WI38 (cell line): ENCODE measurements around the gene KCNK10.

Experiments used
- H3K4me3 ChIP-seq: 2 replicates; pipeline ENCODE4 v1.5.1; 2011; ENCODE audit warnings: low read depth, mild to moderate bottlenecking, control low read depth, low read length
- TF ChIP-seq, protein P1 (sequence below): IDR thresholded peaks from 2 replicates; pipeline ENCODE4 v1.5.1; 2012; ENCODE audit warnings: low read depth, mild to moderate bottlenecking, control low read depth, low read length

Gene KCNK10, protein sequence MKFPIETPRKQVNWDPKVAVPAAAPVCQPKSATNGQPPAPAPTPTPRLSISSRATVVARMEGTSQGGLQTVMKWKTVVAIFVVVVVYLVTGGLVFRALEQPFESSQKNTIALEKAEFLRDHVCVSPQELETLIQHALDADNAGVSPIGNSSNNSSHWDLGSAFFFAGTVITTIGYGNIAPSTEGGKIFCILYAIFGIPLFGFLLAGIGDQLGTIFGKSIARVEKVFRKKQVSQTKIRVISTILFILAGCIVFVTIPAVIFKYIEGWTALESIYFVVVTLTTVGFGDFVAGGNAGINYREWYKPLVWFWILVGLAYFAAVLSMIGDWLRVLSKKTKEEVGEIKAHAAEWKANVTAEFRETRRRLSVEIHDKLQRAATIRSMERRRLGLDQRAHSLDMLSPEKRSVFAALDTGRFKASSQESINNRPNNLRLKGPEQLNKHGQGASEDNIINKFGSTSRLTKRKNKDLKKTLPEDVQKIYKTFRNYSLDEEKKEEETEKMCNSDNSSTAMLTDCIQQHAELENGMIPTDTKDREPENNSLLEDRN

DNA sequence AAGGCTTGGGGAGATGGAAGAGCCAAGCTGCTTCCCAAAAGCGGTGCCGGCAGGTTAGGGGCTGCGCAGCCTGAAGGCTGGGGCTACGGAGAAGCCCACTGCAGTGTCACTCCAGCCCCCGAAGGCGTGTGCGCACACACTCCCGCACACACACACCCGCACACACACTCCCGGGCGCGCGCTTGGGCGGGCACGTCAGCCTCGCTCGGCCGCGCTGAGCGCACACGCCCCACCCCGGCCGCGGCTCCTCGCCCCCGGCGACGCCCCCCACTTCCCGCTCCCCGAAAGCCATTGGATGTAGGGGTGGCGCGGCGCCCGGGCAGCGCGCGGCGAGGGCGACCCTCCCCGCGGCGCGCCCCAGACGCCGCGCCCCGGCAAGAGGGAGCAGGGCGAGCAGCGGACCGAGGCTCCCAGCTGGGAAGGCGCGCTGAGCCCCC lies at the start of gene KCNK10:
Gene KCNK10, minus strand, starts transcription at position 184 of the 437 bp plus-strand sequence. CDS start 471 bp downstream, outside the sequence.
- peak within 1 kb of the TSS; percentile 29 for H3K4me3 ChIP-seq
- TF ChIP-seq, protein P1, sequence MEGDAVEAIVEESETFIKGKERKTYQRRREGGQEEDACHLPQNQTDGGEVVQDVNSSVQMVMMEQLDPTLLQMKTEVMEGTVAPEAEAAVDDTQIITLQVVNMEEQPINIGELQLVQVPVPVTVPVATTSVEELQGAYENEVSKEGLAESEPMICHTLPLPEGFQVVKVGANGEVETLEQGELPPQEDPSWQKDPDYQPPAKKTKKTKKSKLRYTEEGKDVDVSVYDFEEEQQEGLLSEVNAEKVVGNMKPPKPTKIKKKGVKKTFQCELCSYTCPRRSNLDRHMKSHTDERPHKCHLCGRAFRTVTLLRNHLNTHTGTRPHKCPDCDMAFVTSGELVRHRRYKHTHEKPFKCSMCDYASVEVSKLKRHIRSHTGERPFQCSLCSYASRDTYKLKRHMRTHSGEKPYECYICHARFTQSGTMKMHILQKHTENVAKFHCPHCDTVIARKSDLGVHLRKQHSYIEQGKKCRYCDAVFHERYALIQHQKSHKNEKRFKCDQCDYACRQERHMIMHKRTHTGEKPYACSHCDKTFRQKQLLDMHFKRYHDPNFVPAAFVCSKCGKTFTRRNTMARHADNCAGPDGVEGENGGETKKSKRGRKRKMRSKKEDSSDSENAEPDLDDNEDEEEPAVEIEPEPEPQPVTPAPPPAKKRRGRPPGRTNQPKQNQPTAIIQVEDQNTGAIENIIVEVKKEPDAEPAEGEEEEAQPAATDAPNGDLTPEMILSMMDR, result no peak

DNA sequence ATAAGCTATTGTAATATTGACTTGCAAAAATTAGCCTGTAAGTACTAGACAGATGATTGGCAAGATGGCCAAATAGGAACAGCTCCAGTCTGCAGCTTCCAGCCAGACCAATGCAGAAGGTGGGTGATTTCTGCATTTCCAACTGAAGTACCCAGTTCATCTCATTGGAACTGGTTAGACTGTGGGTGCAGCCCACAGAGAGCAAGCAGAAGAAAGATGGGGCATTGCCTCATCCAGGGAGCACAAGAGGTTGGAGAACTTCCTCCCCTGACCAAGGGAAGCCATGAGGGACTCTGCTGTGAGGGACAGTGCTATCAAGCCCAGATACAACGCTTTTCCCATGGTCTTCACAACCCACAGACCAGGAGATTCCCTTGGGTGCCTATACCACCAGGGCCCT lies 46.4 kb upstream of the KCNK10 start:
- no peak overlapping the region for H3K4me3 ChIP-seq
- TF ChIP-seq, protein P1, result no peak

DNA sequence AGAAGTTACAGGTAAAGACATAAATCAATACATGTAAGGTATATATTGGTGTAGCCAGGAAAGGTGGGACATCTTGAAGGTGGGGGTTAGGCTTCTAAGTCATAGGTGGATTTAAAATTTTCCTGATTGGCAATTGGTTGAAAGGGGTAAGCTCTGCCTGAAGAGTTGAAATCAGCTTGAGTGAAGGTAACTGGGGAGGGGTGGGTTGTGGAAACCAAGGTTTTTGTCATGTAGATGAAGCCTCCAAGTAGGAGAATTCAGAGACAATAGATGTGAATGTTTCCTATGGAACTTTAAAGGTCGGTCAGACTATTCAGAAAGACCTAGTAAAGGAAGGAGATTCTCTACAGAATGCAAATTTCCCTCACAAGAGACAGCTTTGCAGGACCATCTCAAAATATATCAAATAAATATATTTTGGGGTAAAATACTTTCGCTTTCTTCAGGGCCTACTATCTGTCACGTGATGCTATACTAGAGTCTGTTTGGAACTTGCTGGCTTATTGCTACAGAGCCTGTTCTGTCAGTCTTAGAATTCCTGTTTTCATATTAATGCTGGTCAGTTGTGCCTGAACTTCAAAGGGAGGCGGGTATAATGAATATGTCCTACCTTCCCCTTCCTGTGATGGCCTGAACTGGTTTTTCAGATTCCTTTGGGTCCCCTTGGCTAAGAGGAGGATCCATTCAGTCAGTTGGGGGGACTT lies 41.8 kb upstream of the KCNK10 start:
- TF ChIP-seq, protein P1, result no peak
- no peak overlapping the region for H3K4me3 ChIP-seq

DNA sequence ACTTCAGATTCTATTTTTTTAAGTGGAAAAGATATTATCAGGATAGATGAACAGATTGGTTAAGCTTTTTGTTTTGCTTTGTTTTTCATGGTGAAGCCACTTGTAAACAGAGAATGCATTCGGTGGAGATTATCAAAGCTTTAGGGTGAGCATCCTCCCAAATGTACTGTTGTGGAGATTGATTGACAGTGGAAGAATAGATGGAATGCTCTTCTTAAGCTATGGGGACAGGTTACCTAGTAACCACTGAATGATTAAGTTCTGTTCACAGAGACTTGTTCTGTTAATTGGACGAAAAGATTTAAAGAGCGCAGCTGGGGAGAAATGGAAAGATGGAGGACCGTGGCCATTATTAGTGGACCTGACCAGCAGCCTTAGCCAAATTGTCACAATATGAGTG lies 40.6 kb upstream of the KCNK10 start:
- TF ChIP-seq, protein P1, result no peak
- H3K4me3 ChIP-seq, result no peak overlapping the region

DNA sequence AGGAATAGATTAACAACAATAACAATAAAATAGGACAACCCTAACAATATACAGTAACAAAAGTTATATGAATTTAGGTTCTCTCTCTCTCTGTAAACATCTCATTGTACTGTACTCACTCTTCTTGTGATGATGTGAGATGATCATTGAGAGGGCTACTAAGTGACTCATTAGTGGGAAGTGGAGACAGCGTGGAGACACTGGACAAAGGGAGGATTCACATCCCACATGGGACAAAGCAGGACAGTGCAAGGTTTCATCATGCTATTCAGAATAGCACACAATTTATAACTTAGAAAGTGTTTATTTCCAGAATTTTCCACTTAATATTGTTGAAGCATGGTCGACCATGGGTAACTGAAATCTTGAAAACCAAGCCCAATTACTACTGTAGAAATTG lies 36.4 kb upstream of the KCNK10 start:
- no peak overlapping the region for H3K4me3 ChIP-seq
- TF ChIP-seq, protein P1, result no peak

DNA sequence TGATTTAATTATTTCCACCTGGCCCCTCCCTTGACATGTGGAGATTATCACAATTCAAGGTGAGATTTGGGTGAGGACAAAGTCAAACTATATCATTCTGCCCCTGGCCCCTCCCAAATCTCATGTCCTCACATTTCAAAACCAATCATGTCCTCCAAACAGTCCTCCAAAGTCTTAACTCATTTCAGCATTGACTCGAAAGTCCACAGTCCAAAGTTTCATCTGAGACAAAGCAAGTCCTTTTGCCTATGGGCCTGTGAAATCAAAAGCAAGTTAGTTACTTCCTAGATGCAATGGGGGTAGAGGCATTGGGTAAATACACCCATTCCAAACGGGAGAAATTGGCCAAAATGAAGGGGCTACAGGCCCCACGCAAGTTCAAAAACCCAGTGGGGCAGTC lies 31.3 kb upstream of the KCNK10 start:
- no peak overlapping the region for H3K4me3 ChIP-seq
- TF ChIP-seq, protein P1, result no peak

DNA sequence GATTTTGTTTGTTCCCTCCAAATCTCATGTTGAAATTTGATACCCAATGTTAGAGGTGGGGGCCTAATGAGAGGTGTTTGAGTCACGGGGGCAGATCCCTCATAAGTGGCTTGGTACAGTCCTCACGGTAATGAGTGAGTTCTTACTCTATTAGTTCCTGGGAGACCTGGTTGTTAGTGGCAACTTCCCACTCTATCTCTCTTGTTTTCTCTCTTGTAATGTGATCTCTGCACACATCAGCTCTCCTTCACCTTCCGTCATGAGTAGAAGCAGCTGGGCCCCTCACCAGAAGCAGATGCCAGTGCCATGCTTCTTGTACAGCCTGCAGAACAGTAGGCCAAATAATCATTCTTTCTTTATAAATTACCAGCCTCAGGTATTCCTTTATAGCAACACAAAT lies 29.6 kb upstream of the KCNK10 start:
- TF ChIP-seq, protein P1, result no peak

More for the DNA sequence above, 29.6 kb upstream of the KCNK10 start:
- no peak overlapping the region for H3K4me3 ChIP-seq
